Keratinocyte (primary cell): ENCODE data around the gene TXN. TPM values are rescaled to one million over a fixed set of nuclear protein-coding genes. Genes with fewer than 3 reads are reported as not detected.
A peak's percentile ranks its signal among the peaks of the same experiment; 100 is the strongest.

ENCODE experiments used
- DNase-seq: peaks from one replicate; pipeline ENCODE4 v3.0.0-alpha.2; 2011; ENCODE audit warnings: low read depth, missing footprints, low spot score
- FAIRE-seq: peaks from 2 replicates; lab custom pipeline; 2011; peaks lifted over from hg19 to GRCh38; lab: Jason Lieb, UNC
- H2AFZ ChIP-seq: 2 replicates; pipeline ENCODE4 v1.6.0; 2012; ENCODE audit warnings: low read length, control low read depth, inconsistent platforms; ENCODE audit not compliant: control insufficient read depth
- H3K27ac ChIP-seq: 2 replicates; pipeline ENCODE4 v1.5.1; 2011; ENCODE audit warnings: low read length; ENCODE audit not compliant: control insufficient read depth, insufficient read depth
- H3K27me3 ChIP-seq: 3 replicates; pipeline ENCODE4 v1.6.0; 2011; ENCODE audit warnings: low read length; ENCODE audit not compliant: control insufficient read depth, insufficient read depth; ENCODE audit errors: extremely low read depth
- H3K36me3 ChIP-seq, 2 experiments: 2 replicates in 1 of 2; 3 replicates in 1 of 2; pipeline ENCODE4 v1.5.1; 2011; ENCODE audit warnings: low read length in 2 of 2, mild to moderate bottlenecking in 1 of 2; ENCODE audit not compliant: control insufficient read depth in 2 of 2, insufficient read depth in 2 of 2; ENCODE audit errors: extremely low read depth in 1 of 2
- H3K4me1 ChIP-seq: 3 replicates; pipeline ENCODE4 v1.5.1; 2011; ENCODE audit warnings: low read length; ENCODE audit not compliant: control insufficient read depth, insufficient read depth; ENCODE audit errors: extremely low read depth
- H3K4me2 ChIP-seq: 3 replicates; pipeline ENCODE4 v1.6.0; 2011; ENCODE audit warnings: low read depth, low read length; ENCODE audit not compliant: control insufficient read depth, insufficient read depth; ENCODE audit errors: extremely low read depth
- H3K4me3 ChIP-seq, 3 experiments: fragments of 200-600 bp in 1 of 3; sonication (generic) in 1 of 3; 2 replicates in 2 of 3; 3 replicates in 1 of 3; pipeline ENCODE4 v1.5.1; 2011 to 2016; ENCODE audit warnings: low read length in 3 of 3, mild to moderate bottlenecking in 3 of 3, control low read depth in 2 of 3, inconsistent platforms in 1 of 3, low read depth in 1 of 3, mixed read lengths in 1 of 3, mixed run types in 1 of 3, moderate library complexity in 1 of 3; ENCODE audit not compliant: control insufficient read depth in 2 of 3, insufficient read depth in 2 of 3; ENCODE audit errors: extremely low read depth in 1 of 3
- H3K79me2 ChIP-seq: 2 replicates; pipeline ENCODE4 v1.6.0; 2012; ENCODE audit warnings: low read length; ENCODE audit not compliant: control insufficient read depth, insufficient read depth
- H3K9ac ChIP-seq: 3 replicates; pipeline ENCODE4 v1.6.0; 2011; ENCODE audit warnings: low read length; ENCODE audit not compliant: control insufficient read depth, insufficient read depth; ENCODE audit errors: extremely low read depth
- H3K9me1 ChIP-seq: 3 replicates; pipeline ENCODE4 v1.6.0; 2011; ENCODE audit warnings: low read length; ENCODE audit not compliant: control insufficient read depth, insufficient read depth; ENCODE audit errors: extremely low read depth
- H3K9me3 ChIP-seq: 2 replicates; pipeline ENCODE4 v1.5.1; 2012; ENCODE audit warnings: low read depth, low read length; ENCODE audit not compliant: control insufficient read depth
- H4K20me1 ChIP-seq: 3 replicates; pipeline ENCODE4 v1.6.0; 2011; ENCODE audit warnings: low read length; ENCODE audit not compliant: control insufficient read depth, insufficient read depth; ENCODE audit errors: extremely low read depth
- CTCF ChIP-seq, 3 experiments: IDR thresholded peaks in 1 of 3; conservative IDR thresholded peaks in 1 of 3; optimal IDR thresholded peaks in 1 of 3; 2 replicates in 2 of 3; 3 replicates in 1 of 3; pipeline versions ENCODE3 to v1.5.1; 2011; ENCODE audit warnings: low read length in 3 of 3, mild to moderate bottlenecking in 3 of 3, moderate library complexity in 2 of 3, control low read depth in 1 of 3, inconsistent platforms in 1 of 3; ENCODE audit not compliant: insufficient read depth in 2 of 3; ENCODE audit errors: extremely low read depth in 1 of 3
- EZH2 ChIP-seq: IDR thresholded peaks from one replicate; pipeline ENCODE4 v1.6.1; 2012; ENCODE audit warnings: inconsistent platforms, mild to moderate bottlenecking, low read length, moderate library complexity
- dilution Hi-C: fragments of 300-500 bp; cut with MboI; formaldehyde crosslinking; loops from one replicate; pipeline ENCODE4 v1.7.0; 2020; ENCODE audit warnings: low sequenced_read_pairs; ENCODE audit not compliant: extremely low pct_ligation_motif_present
- polyA plus RNA-seq, 5 experiments: library from polyadenylated mRNA; depleted of rRNA in 3 of 5; stranded (reverse) in 3 of 5; stranded (forward) in 1 of 5; unstranded in 1 of 5; fragments of >200 nt; gene quantifications; 1 replicate in 1 of 5; 2 replicates in 3 of 5; 3 replicates in 1 of 5; pipeline versions ENCODE4 v1.2.1 to v1.2.3, GENCODE V29; 2011 to 2012; ENCODE audit warnings: missing spikeins in 2 of 5, low read depth in 1 of 5, low replicate concordance in 1 of 5

TXN gene
- polyA plus RNA-seq, 1 donor (not counting 4 experiments of a cell fraction or from before 2014, with no cell fraction given) = 1,127 TPM

GRCh38 chr9:110298043-110298605 lies 41.8 kb upstream of the TXN start:
- H3K4me3 ChIP-seq = no peak overlapping the region
- no peaks in the 10 kb centered on the region for H4K20me1 ChIP-seq
- FAIRE-seq (no peak), DNase-seq (no peak)
- H3K9ac ChIP-seq = no peak overlapping the region
- H3K79me2 ChIP-seq = no peaks in the 10 kb centered on the region
- dilution Hi-C loops = no loop called here
- H3K27ac ChIP-seq = no peak overlapping the region
- H3K36me3 ChIP-seq = no peaks in the 10 kb centered on the region
- H3K9me3 ChIP-seq = no peaks in the 10 kb centered on the region
- no peak for TF ChIP-seq CTCF (optimal IDR thresholded peaks at IDR 0.05 in 1 of 3, IDR thresholded peaks at IDR 0.05 in 1 of 3, conservative IDR thresholded peaks at IDR 0.05 in 1 of 3; ENCODE audit: extremely low read depth in 1 of 3, insufficient read depth in 2 of 3, low read length in 3 of 3)
- no peak for TF ChIP-seq EZH2
- peaks cover 5% of the 10 kb centered on the region for H3K4me1 ChIP-seq
- H3K27me3 ChIP-seq = no peaks in the 10 kb centered on the region
- no peak overlapping the region for H2AFZ ChIP-seq
- H3K4me2 ChIP-seq = no peak overlapping the region
- H3K9me1 ChIP-seq = no peaks in the 10 kb centered on the region

GRCh38 chr9:110293248-110293647 lies 36.9 kb upstream of the TXN start:
- no peak overlapping the region for H3K9ac ChIP-seq
- no peaks in the 10 kb centered on the region for H3K36me3 ChIP-seq
- H3K27me3 ChIP-seq = no peaks in the 10 kb centered on the region
- FAIRE-seq (peak; percentile 63), DNase-seq (peak; percentile 13)
- H3K9me3 ChIP-seq = no peaks in the 10 kb centered on the region
- H3K79me2 ChIP-seq = no peaks in the 10 kb centered on the region
- H2AFZ ChIP-seq = no peak overlapping the region
- dilution Hi-C loops = no loop called here
- no peak for TF ChIP-seq EZH2
- no peak for TF ChIP-seq CTCF (optimal IDR thresholded peaks at IDR 0.05 in 1 of 3, IDR thresholded peaks at IDR 0.05 in 1 of 3, conservative IDR thresholded peaks at IDR 0.05 in 1 of 3; ENCODE audit: extremely low read depth in 1 of 3, insufficient read depth in 2 of 3, low read length in 3 of 3)
- no peak overlapping the region for H3K27ac ChIP-seq
- H3K4me2 ChIP-seq = no peak overlapping the region
- H3K9me1 ChIP-seq = no peaks in the 10 kb centered on the region
- H3K4me1 ChIP-seq = peaks cover 16% of the 10 kb centered on the region
- H4K20me1 ChIP-seq = no peaks in the 10 kb centered on the region
- no peak overlapping the region for H3K4me3 ChIP-seq
